RWPE1 (cell line): ENCODE data around the gene CTTNBP2.

Experiments
- CTCF ChIA-PET: fragments of 350-600 bp; sonication (Branson Sonifier 250); formaldehyde crosslinking; extraction: SDS; loops from one replicate; lab custom pipeline; 2021; lab: Yijun Ruan, JAX
- POLR2A ChIA-PET: fragments of 400-600 bp; formaldehyde crosslinking; extraction: SDS; loops from one replicate; lab custom pipeline; 2020; ENCODE audit warnings: antibody characterized with exemption; ENCODE audit not compliant: low non-redundant PET; lab: Yijun Ruan, JAX
- DNase-seq: peaks from one replicate; pipeline ENCODE4 v3.0.0; 2012; ENCODE audit warnings: low spot score
- H3K27ac ChIP-seq: fragments of 450-650 bp; 2 replicates; pipeline ENCODE4 v1.5.1; 2017
- CTCF ChIP-seq: fragments of 450-650 bp; conservative IDR thresholded peaks from 2 replicates; pipeline ENCODE4 v1.5.1; 2017; ENCODE audit warnings: low read depth, mild to moderate bottlenecking

CTTNBP2 gene

GRCh38 chr7:117686311-117686935, 186.8 kb downstream of the CTTNBP2 start:
- no peak overlapping the region for H3K27ac ChIP-seq
- no peak for TF ChIP-seq CTCF
- DNase-seq, result no peak
- ChIA-PET CTCF (interaction anchor here (0.7 to 0.9 kb wide), 2 partner anchors 11 to 16 kb away, joined by 3 to 4 read pairs; no protein-coding TSS in a partner anchor), POLR2A (interaction anchor here (0.7 kb wide), 1 partner anchor 493 kb away, joined by 3 read pairs; no protein-coding TSS in a partner anchor)

- ChIA-PET POLR2A (interaction anchor here (0.7 kb wide), 1 partner anchor 494 kb away, joined by 3 read pairs; no protein-coding TSS in a partner anchor), CTCF (interaction anchor here (0.7 to 0.9 kb wide), 2 partner anchors 12 to 16 kb away, joined by 3 to 4 read pairs; no protein-coding TSS in a partner anchor)
- no peak for TF ChIP-seq CTCF
These were observed 187.4 kb downstream of the CTTNBP2 start for GRCh38 chr7:117685795-117686194.

GRCh38 chr7:117683430-117684175, 189.6 kb downstream of the CTTNBP2 start:
- no peak overlapping the region for H3K27ac ChIP-seq
- POLR2A ChIA-PET, result no interaction called here
- CTCF ChIA-PET, result no interaction called here
- DNase-seq, result no peak
- TF ChIP-seq CTCF, result no peak

More at GRCh38 chr7:117685795-117686194, 187.4 kb downstream of the CTTNBP2 start:
- no peak for DNase-seq
- H3K27ac ChIP-seq, result no peak overlapping the region

GRCh38 chr7:117682681-117683385, 190.4 kb downstream of the CTTNBP2 start:
- DNase-seq, result no peak
- ChIA-PET POLR2A (no interaction called here), CTCF (no interaction called here)
- H3K27ac ChIP-seq, result no peak overlapping the region
- TF ChIP-seq CTCF, result no peak

- TF ChIP-seq CTCF, result no peak
- ChIA-PET CTCF (no interaction called here), POLR2A (no interaction called here)
- no peak for DNase-seq
- no peak overlapping the region for H3K27ac ChIP-seq
These were observed 194.1 kb downstream of the CTTNBP2 start for GRCh38 chr7:117679120-117679519.
